HEK293 (cell line): Measurements from ENCODE around the gene NEB.

Experiments used
- MYNN ChIP-seq: fragments of 450-650 bp; formaldehyde crosslinking; IDR thresholded peaks from 2 replicates; pipeline ENCODE4 v1.5.1; 2016; ENCODE audit warnings: missing biosample characterization, missing genetic modification characterization, borderline replicate concordance
- MZF1 ChIP-seq: fragments of 450-650 bp; formaldehyde crosslinking; IDR thresholded peaks from 2 replicates; pipeline ENCODE4 v1.5.1; 2017; ENCODE audit warnings: missing biosample characterization, missing genetic modification characterization, borderline replicate concordance
- ZNF324 ChIP-seq: fragments of 450-650 bp; formaldehyde crosslinking; IDR thresholded peaks from 2 replicates; pipeline ENCODE4 v1.5.1; 2016; ENCODE audit warnings: missing biosample characterization, missing genetic modification characterization
- ZNF426 ChIP-seq: fragments of 450-650 bp; formaldehyde crosslinking; IDR thresholded peaks from 2 replicates; pipeline ENCODE4 v1.5.1; 2017; ENCODE audit warnings: missing biosample characterization, missing genetic modification characterization, mild to moderate bottlenecking, inconsistent platforms, moderate library complexity
- ZNF501 ChIP-seq: fragments of 450-650 bp; formaldehyde crosslinking; IDR thresholded peaks from 2 replicates; pipeline ENCODE4 v1.5.1; 2016; ENCODE audit warnings: missing biosample characterization, missing genetic modification characterization
- ZNF548 ChIP-seq: fragments of 450-650 bp; formaldehyde crosslinking; IDR thresholded peaks from 2 replicates; pipeline ENCODE4 v1.5.1; 2016; ENCODE audit warnings: missing biosample characterization, missing genetic modification characterization
- ZNF621 ChIP-seq: fragments of 450-650 bp; formaldehyde crosslinking; IDR thresholded peaks from 2 replicates; pipeline ENCODE4 v1.5.1; 2017; ENCODE audit warnings: missing biosample characterization, missing genetic modification characterization
- TF ChIP-seq, protein P1 (sequence below): fragments of 450-650 bp; formaldehyde crosslinking; IDR thresholded peaks from 2 replicates; pipeline ENCODE4 v1.5.1; 2016; ENCODE audit warnings: missing biosample characterization, missing genetic modification characterization

DNA sequence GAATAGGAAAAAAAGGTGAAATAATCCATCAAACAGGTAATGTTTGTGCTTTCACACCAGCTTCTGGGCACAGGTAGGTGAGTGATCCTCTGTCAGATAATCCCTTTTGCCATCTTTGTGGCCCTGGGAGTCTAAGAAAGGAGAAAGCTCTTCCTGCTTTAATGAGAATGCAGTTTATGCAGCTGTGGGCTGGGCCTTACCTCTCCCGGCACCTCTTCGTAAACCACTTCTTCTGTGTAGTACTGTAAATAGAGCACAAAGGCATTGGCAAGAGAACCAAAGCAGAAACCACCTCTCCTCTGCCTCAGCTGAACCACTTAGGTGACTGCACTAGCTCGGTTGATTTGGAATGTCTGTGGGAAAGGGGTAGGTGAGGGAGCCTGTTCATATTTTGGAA, 4.9 kb downstream of the NEB start:
- TF ChIP-seq ZNF548 (tag by site-specific recombination) (no peak), ZNF324 (tag by site-specific recombination) (no peak), ZNF621 (no peak), MYNN (tag by site-specific recombination) (no peak), ZNF501 (no peak), ZNF426 (tag by site-specific recombination) (no peak), MZF1 (tag by site-specific recombination) (no peak)
- TF ChIP-seq, protein P1, sequence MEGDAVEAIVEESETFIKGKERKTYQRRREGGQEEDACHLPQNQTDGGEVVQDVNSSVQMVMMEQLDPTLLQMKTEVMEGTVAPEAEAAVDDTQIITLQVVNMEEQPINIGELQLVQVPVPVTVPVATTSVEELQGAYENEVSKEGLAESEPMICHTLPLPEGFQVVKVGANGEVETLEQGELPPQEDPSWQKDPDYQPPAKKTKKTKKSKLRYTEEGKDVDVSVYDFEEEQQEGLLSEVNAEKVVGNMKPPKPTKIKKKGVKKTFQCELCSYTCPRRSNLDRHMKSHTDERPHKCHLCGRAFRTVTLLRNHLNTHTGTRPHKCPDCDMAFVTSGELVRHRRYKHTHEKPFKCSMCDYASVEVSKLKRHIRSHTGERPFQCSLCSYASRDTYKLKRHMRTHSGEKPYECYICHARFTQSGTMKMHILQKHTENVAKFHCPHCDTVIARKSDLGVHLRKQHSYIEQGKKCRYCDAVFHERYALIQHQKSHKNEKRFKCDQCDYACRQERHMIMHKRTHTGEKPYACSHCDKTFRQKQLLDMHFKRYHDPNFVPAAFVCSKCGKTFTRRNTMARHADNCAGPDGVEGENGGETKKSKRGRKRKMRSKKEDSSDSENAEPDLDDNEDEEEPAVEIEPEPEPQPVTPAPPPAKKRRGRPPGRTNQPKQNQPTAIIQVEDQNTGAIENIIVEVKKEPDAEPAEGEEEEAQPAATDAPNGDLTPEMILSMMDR = no peak
